Fibroblast of mammary gland (primary cell): ENCODE data around the gene ADGRV1.

Experiments
- DNase-seq: peaks from one replicate; pipeline ENCODE4 v3.0.0-alpha.2; 2010; ENCODE audit warnings: low read depth
- H3K4me3 ChIP-seq: 2 replicates; pipeline ENCODE4 v1.5.1; 2011; ENCODE audit warnings: low read depth, mild to moderate bottlenecking, low read length, moderate library complexity; ENCODE audit not compliant: control insufficient read depth
- CTCF ChIP-seq: conservative IDR thresholded peaks from 2 replicates; pipeline ENCODE4 v1.5.1; 2011; ENCODE audit warnings: low read depth, low read length, inconsistent platforms; ENCODE audit not compliant: control insufficient read depth, insufficient read depth

The ADGRV1 gene

GRCh38 chr5:91109634-91110033 lies 551.0 kb downstream of the ADGRV1 start:
- no peak overlapping the region for H3K4me3 ChIP-seq
- TF ChIP-seq CTCF = peak; percentile 27
- peak; percentile 52 for DNase-seq

GRCh38 chr5:91110686-91111085 lies 552.1 kb downstream of the ADGRV1 start:
- no peak for TF ChIP-seq CTCF
- no peak overlapping the region for H3K4me3 ChIP-seq
- DNase-seq = peak; percentile 57

- no peak for TF ChIP-seq CTCF
- H3K4me3 ChIP-seq = no peak overlapping the region
- no peak for DNase-seq
These were observed 553.1 kb downstream of the ADGRV1 start for GRCh38 chr5:91111473-91112238.

- no peak for TF ChIP-seq CTCF
- no peak for DNase-seq
- no peak overlapping the region for H3K4me3 ChIP-seq
These were observed 556.1 kb downstream of the ADGRV1 start for GRCh38 chr5:91114658-91115057.

- TF ChIP-seq CTCF = no peak
- no peak for DNase-seq
- no peak overlapping the region for H3K4me3 ChIP-seq
These were observed 559.8 kb downstream of the ADGRV1 start for GRCh38 chr5:91118354-91118753.

- no peak overlapping the region for H3K4me3 ChIP-seq
- no peak for TF ChIP-seq CTCF
- peak; percentile 34 for DNase-seq
These were observed 560.2 kb downstream of the ADGRV1 start for GRCh38 chr5:91118796-91119195.
